HepG2 (cell line): ENCODE measurements around the gene MEG3. TPM values are rescaled to one million over a fixed set of nuclear protein-coding genes. Genes with fewer than 3 reads are reported as not detected.

Source experiments
- CREB1 ChIP-seq, 2 experiments: fragments of 450-650 bp in 1 of 2; IDR thresholded peaks; 2 replicates each; pipeline ENCODE4 v1.6.1; 2016 to 2017; ENCODE audit warnings: control low read depth in 1 of 2, mild to moderate bottlenecking in 1 of 2, missing compliant biosample characterization in 1 of 2, missing genetic modification characterization in 1 of 2
- FOXP1 ChIP-seq, 2 experiments: fragments of 450-650 bp in 1 of 2; IDR thresholded peaks; 2 replicates each; pipeline ENCODE4 v1.6.1; 2017 to 2018; ENCODE audit warnings: antibody characterized with exemption in 1 of 2
- GFI1 ChIP-seq: sonication (generic); formaldehyde crosslinking; IDR thresholded peaks from 2 replicates; pipeline ENCODE4 v1.5.0; 2020; ENCODE audit warnings: missing genetic modification reagents, mild to moderate bottlenecking, borderline replicate concordance
- HMGA1 ChIP-seq: sonication (generic); formaldehyde crosslinking; conservative IDR thresholded peaks from 2 replicates; pipeline ENCODE4 v1.4.0; 2020; ENCODE audit warnings: missing genetic modification reagents
- KDM5B ChIP-seq: sonication (generic); formaldehyde crosslinking; IDR thresholded peaks from 2 replicates; pipeline ENCODE4 v1.4.0; 2020; ENCODE audit warnings: missing genetic modification reagents, mild to moderate bottlenecking, borderline replicate concordance
- MXI1 ChIP-seq: IDR thresholded peaks from 3 replicates; pipeline ENCODE4 v1.6.1; 2012; ENCODE audit warnings: low read depth, low read length, inconsistent platforms, borderline replicate concordance
- RFX5 ChIP-seq: IDR thresholded peaks from 2 replicates; pipeline ENCODE4 v1.6.1; 2011; ENCODE audit warnings: low read depth, low read length, improper control_type of control experiment
- SALL1 ChIP-seq: sonication (generic); formaldehyde crosslinking; IDR thresholded peaks from 2 replicates; pipeline ENCODE4 v1.8.0; 2022; ENCODE audit warnings: mild to moderate bottlenecking, missing genetic modification reagents
- TOPORS ChIP-seq: sonication (generic); formaldehyde crosslinking; IDR thresholded peaks from 2 replicates; pipeline ENCODE4 v1.8.0; 2023; ENCODE audit warnings: mild to moderate bottlenecking, missing genetic modification reagents
- ZC3H13 ChIP-seq: sonication (generic); formaldehyde crosslinking; IDR thresholded peaks from 2 replicates; pipeline ENCODE4 v1.8.1; 2023; ENCODE audit warnings: mild to moderate bottlenecking, missing genetic modification reagents, moderate library complexity
- ZMYM3 ChIP-seq: sonication (generic); formaldehyde crosslinking; IDR thresholded peaks from 2 replicates; pipeline ENCODE4 v1.5.1; 2020; ENCODE audit warnings: mild to moderate bottlenecking, missing genetic modification reagents
- ZNF234 ChIP-seq: sonication (generic); formaldehyde crosslinking; conservative IDR thresholded peaks from 2 replicates; pipeline ENCODE4 v1.5.1; 2020; ENCODE audit warnings: mild to moderate bottlenecking, missing genetic modification reagents
- ZNF431 ChIP-seq: sonication (generic); formaldehyde crosslinking; IDR thresholded peaks from 2 replicates; pipeline ENCODE4 v1.9.0; 2022; ENCODE audit warnings: missing genetic modification reagents, low read depth, mild to moderate bottlenecking, borderline replicate concordance
- polyA plus RNA-seq, 8 experiments: library from polyadenylated mRNA; depleted of rRNA in 3 of 8; stranded (reverse) in 7 of 8; unstranded in 1 of 8; fragments of >200 nt; fragmentation: Illumina TruSeq in 4 of 8; extraction: Trizol in 4 of 8; gene quantifications; 2 replicates each; pipeline versions ENCODE4 v1.2.1 to v1.2.3, GENCODE V29; 2011 to 2016; ENCODE audit warnings: low read depth in 4 of 8, missing spikeins in 1 of 8, mixed read lengths in 1 of 8; ENCODE audit not compliant: insufficient read depth in 1 of 8
- total RNA-seq, 5 experiments: library from RNA; depleted of rRNA; stranded (reverse); fragments of >200 nt; fragmentation: Illumina TruSeq; extraction: Trizol; gene quantifications; 2 replicates each; pipeline ENCODE4 v1.2.3, GENCODE V29; 2016; ENCODE audit warnings: low read depth in 1 of 5
- TF ChIP-seq, protein P1 (sequence below): sonication (generic); formaldehyde crosslinking; IDR thresholded peaks from 2 replicates; pipeline ENCODE4 v1.5.0; 2020; ENCODE audit warnings: mild to moderate bottlenecking, missing genetic modification reagents
- TF ChIP-seq, protein P2 (sequence below): sonication (generic); formaldehyde crosslinking; IDR thresholded peaks from 2 replicates; pipeline ENCODE4 v1.5.0; 2020; ENCODE audit warnings: mild to moderate bottlenecking, missing genetic modification reagents
- TF ChIP-seq, protein P3 (sequence below): sonication (generic); formaldehyde crosslinking; IDR thresholded peaks from 2 replicates; pipeline ENCODE4 v1.5.1; 2020; ENCODE audit warnings: mild to moderate bottlenecking, missing genetic modification reagents, borderline replicate concordance
- TF ChIP-seq, protein P4 (sequence below): sonication (generic); formaldehyde crosslinking; IDR thresholded peaks from 2 replicates; pipeline ENCODE4 v1.5.0; 2020; ENCODE audit warnings: mild to moderate bottlenecking, missing genetic modification reagents, borderline replicate concordance

The MEG3 gene
- total and polyA plus RNA-seq, 2 of the 13 experiments (the other 11 are each of a cell fraction or from before 2014, with no cell fraction given) = 0.17 TPM; not detected in 1

DNA sequence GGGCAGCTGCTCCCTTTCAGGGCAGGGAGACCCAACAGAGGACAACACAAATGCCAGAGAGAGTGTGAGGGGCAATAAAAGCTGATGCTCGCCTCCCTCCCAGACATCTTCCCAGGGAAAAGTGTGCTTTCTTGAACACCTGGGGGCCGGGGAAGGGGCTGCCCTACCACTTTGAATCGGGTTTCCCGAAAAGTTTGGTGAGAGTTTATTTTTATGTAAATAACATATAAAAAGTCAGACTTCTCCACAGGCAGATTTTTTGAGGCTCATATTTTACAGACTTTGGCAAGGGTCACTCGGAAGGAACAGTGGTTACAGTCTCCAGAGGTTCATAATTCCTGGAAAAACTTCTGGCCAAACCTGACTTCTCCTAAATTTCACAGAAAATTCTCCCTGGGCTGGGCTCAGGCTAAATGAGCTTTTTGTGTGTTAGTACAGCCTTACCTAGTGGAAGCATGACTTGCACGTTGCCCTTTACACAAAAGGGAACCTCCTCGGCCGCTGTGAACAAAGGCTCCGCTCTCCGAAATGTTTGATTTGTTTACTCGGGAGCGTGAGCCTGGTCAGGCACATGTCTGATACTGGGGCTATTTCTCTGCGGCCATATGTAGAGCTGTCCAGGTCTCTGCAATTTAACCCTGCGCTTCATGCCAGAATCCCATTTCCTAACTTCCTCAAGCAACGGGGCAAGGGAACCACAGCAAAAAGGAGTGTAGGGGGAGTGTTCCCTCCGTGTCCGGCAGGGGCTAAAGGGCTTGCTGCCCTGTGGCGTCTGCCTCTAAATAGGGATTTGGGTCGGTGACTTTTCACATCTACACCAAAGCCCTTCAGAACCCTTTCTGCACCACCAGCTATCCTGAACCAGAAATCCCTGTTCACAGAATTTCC, 74.2 kb downstream of the MEG3 start (continued):
- TF ChIP-seq, protein P1, sequence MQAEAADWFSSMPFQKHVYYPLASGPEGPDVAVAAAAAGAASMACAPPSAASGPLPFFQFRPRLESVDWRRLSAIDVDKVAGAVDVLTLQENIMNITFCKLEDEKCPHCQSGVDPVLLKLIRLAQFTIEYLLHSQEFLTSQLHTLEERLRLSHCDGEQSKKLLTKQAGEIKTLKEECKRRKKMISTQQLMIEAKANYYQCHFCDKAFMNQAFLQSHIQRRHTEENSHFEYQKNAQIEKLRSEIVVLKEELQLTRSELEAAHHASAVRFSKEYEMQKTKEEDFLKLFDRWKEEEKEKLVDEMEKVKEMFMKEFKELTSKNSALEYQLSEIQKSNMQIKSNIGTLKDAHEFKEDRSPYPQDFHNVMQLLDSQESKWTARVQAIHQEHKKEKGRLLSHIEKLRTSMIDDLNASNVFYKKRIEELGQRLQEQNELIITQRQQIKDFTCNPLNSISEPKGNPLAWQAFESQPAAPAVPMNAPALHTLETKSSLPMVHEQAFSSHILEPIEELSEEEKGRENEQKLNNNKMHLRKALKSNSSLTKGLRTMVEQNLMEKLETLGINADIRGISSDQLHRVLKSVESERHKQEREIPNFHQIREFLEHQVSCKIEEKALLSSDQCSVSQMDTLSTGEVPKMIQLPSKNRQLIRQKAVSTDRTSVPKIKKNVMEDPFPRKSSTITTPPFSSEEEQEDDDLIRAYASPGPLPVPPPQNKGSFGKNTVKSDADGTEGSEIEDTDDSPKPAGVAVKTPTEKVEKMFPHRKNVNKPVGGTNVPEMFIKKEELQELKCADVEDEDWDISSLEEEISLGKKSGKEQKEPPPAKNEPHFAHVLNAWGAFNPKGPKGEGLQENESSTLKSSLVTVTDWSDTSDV (CRISPR knock-in tag) = no peak
- TF ChIP-seq FOXP1 (IDR thresholded peaks at IDR 0.05) = no peak
- TF ChIP-seq FOXP1 (CRISPR knock-in tag; IDR thresholded peaks at IDR 0.05) = peak; percentile 75
- TF ChIP-seq ZMYM3 (CRISPR knock-in tag) = no peak
- no peak for TF ChIP-seq ZNF431
- TF ChIP-seq, protein P2, sequence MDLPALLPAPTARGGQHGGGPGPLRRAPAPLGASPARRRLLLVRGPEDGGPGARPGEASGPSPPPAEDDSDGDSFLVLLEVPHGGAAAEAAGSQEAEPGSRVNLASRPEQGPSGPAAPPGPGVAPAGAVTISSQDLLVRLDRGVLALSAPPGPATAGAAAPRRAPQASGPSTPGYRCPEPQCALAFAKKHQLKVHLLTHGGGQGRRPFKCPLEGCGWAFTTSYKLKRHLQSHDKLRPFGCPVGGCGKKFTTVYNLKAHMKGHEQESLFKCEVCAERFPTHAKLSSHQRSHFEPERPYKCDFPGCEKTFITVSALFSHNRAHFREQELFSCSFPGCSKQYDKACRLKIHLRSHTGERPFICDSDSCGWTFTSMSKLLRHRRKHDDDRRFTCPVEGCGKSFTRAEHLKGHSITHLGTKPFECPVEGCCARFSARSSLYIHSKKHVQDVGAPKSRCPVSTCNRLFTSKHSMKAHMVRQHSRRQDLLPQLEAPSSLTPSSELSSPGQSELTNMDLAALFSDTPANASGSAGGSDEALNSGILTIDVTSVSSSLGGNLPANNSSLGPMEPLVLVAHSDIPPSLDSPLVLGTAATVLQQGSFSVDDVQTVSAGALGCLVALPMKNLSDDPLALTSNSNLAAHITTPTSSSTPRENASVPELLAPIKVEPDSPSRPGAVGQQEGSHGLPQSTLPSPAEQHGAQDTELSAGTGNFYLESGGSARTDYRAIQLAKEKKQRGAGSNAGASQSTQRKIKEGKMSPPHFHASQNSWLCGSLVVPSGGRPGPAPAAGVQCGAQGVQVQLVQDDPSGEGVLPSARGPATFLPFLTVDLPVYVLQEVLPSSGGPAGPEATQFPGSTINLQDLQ (CRISPR knock-in tag) = no peak
- no peak; the same call in 1 of the 2 replicates for TF ChIP-seq KDM5B (CRISPR knock-in tag)
- TF ChIP-seq SALL1 (CRISPR knock-in tag) = peak; percentile 80
- peak; percentile 40; the same call in 1 of the 2 replicates for TF ChIP-seq TOPORS (CRISPR knock-in tag)
- TF ChIP-seq, protein P3, sequence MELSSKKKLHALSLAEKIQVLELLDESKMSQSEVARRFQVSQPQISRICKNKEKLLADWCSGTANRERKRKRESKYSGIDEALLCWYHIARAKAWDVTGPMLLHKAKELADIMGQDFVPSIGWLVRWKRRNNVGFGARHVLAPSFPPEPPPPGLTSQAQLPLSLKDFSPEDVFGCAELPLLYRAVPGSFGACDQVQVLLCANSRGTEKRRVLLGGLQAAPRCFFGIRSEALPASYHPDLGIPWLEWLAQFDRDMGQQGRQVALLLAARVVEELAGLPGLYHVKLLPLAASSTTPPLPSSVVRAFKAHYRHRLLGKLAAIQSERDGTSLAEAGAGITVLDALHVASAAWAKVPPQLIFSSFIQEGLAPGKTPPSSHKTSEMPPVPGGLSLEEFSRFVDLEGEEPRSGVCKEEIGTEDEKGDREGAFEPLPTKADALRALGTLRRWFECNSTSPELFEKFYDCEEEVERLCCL (CRISPR knock-in tag) = no peak
- no peak for TF ChIP-seq MXI1
- no peak for TF ChIP-seq RFX5
- no peak for TF ChIP-seq ZNF234
- TF ChIP-seq HMGA1 = no peak
- TF ChIP-seq, protein P4, sequence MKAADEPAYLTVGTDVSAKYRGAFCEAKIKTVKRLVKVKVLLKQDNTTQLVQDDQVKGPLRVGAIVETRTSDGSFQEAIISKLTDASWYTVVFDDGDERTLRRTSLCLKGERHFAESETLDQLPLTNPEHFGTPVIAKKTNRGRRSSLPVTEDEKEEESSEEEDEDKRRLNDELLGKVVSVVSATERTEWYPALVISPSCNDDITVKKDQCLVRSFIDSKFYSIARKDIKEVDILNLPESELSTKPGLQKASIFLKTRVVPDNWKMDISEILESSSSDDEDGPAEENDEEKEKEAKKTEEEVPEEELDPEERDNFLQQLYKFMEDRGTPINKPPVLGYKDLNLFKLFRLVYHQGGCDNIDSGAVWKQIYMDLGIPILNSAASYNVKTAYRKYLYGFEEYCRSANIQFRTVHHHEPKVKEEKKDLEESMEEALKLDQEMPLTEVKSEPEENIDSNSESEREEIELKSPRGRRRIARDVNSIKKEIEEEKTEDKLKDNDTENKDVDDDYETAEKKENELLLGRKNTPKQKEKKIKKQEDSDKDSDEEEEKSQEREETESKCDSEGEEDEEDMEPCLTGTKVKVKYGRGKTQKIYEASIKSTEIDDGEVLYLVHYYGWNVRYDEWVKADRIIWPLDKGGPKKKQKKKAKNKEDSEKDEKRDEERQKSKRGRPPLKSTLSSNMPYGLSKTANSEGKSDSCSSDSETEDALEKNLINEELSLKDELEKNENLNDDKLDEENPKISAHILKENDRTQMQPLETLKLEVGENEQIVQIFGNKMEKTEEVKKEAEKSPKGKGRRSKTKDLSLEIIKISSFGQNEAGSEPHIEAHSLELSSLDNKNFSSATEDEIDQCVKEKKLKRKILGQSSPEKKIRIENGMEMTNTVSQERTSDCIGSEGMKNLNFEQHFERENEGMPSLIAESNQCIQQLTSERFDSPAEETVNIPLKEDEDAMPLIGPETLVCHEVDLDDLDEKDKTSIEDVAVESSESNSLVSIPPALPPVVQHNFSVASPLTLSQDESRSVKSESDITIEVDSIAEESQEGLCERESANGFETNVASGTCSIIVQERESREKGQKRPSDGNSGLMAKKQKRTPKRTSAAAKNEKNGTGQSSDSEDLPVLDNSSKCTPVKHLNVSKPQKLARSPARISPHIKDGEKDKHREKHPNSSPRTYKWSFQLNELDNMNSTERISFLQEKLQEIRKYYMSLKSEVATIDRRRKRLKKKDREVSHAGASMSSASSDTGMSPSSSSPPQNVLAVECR (CRISPR knock-in tag) = no peak; the same call in 1 of the 2 replicates
- no peak for TF ChIP-seq CREB1 (IDR thresholded peaks at IDR 0.05)
- no peak for TF ChIP-seq CREB1 (CRISPR knock-in tag; IDR thresholded peaks at IDR 0.05)
- no peak for TF ChIP-seq ZC3H13 (CRISPR knock-in tag)
- peak; percentile 55; the same call in 1 of the 2 replicates for TF ChIP-seq GFI1
